Fibroblast of lung (primary cell): ENCODE results near the gene PCAT6. TPM values are rescaled to one million over a fixed set of nuclear protein-coding genes. Genes with fewer than 3 reads are reported as not detected.

Experiments used
- DNase-seq, 2 donors: peaks; one replicate each; pipeline versions ENCODE4 v3.0.0 to v3.0.0-alpha.2; 2010; ENCODE audit warnings: low read depth in 2 of 2
- H2AFZ ChIP-seq: 2 replicates; pipeline ENCODE4 v1.5.1; 2012; ENCODE audit warnings: low read length, control low read depth, inconsistent platforms
- H3K27ac ChIP-seq: 2 replicates; pipeline ENCODE4 v1.5.1; 2011; ENCODE audit warnings: low read length, control low read depth; ENCODE audit not compliant: insufficient read depth
- H3K27me3 ChIP-seq: 2 replicates; pipeline ENCODE4 v1.5.1; 2011; ENCODE audit warnings: mild to moderate bottlenecking, low read length; ENCODE audit not compliant: control insufficient read depth, insufficient read depth
- H3K36me3 ChIP-seq: 2 replicates; pipeline ENCODE4 v1.5.1; 2011; ENCODE audit warnings: low read length; ENCODE audit not compliant: control insufficient read depth, insufficient read depth
- H3K4me1 ChIP-seq: 2 replicates; pipeline ENCODE4 v1.5.1; 2011; ENCODE audit warnings: low read length; ENCODE audit not compliant: control insufficient read depth, insufficient read depth; ENCODE audit errors: extremely low read depth
- H3K4me2 ChIP-seq: 2 replicates; pipeline ENCODE4 v1.5.1; 2011; ENCODE audit warnings: low read length, control low read depth; ENCODE audit not compliant: insufficient read depth; ENCODE audit errors: extremely low read depth
- H3K4me3 ChIP-seq, 4 experiments: fragments of 200-600 bp in 1 of 4; sonication (generic) in 1 of 4; replicated peaks in 1 of 4; 2 replicates each; pipeline ENCODE4 v1.5.1; 2011 to 2016; ENCODE audit warnings: low read length in 4 of 4, low read depth in 3 of 4, mild to moderate bottlenecking in 3 of 4, control low read depth in 2 of 4, inconsistent platforms in 1 of 4, mixed read lengths in 1 of 4; ENCODE audit not compliant: insufficient read depth in 1 of 4; ENCODE audit errors: control extremely low read depth in 1 of 4
- H3K79me2 ChIP-seq: 2 replicates; pipeline ENCODE4 v1.5.1; 2012; ENCODE audit warnings: mild to moderate bottlenecking, low read length, inconsistent platforms; ENCODE audit not compliant: control insufficient read depth, insufficient read depth
- H3K9ac ChIP-seq: 2 replicates; pipeline ENCODE4 v1.5.1; 2011; ENCODE audit warnings: mild to moderate bottlenecking, low read length, control low read depth; ENCODE audit not compliant: insufficient read depth
- H3K9me3 ChIP-seq: 2 replicates; pipeline ENCODE4 v1.5.1; 2012; ENCODE audit warnings: low read depth, low read length; ENCODE audit not compliant: control insufficient read depth, insufficient read depth
- H4K20me1 ChIP-seq: 2 replicates; pipeline ENCODE4 v1.5.1; 2011; ENCODE audit warnings: low read length; ENCODE audit not compliant: control insufficient read depth, insufficient read depth; ENCODE audit errors: extremely low read depth
- CTCF ChIP-seq, 2 donors: IDR thresholded peaks in 1 of 2; conservative IDR thresholded peaks in 1 of 2; 1 replicate in 1 of 2; 2 replicates in 1 of 2; pipeline ENCODE4 v1.5.1; 2011 to 2012; ENCODE audit warnings: low read length in 2 of 2, control low read depth in 1 of 2, inconsistent platforms in 1 of 2, low read depth in 1 of 2, mild to moderate bottlenecking in 1 of 2
- EZH2 ChIP-seq: IDR thresholded peaks from 2 replicates; pipeline ENCODE4 v1.5.1; 2012; ENCODE audit warnings: low read length, control low read depth, mild to moderate bottlenecking; ENCODE audit errors: missing control alignments
- polyA plus RNA-seq, 2 donors: library from polyadenylated mRNA; depleted of rRNA in 1 of 2; stranded (reverse) in 1 of 2; unstranded in 1 of 2; fragments of >200 nt; gene quantifications; 2 replicates each; pipeline ENCODE4 v1.2.1, GENCODE V29; 2011 to 2012; ENCODE audit warnings: missing spikeins in 1 of 2
- total RNA-seq: library from RNA; depleted of rRNA; stranded (reverse); fragments of >200 nt; gene quantifications from 2 replicates; pipeline ENCODE4 v1.2.1, GENCODE V29; 2014

Gene PCAT6
- total and polyA plus RNA-seq, 2 donors (not counting 1 experiment from before 2014, with no cell fraction given) = 0.50 to 1.1 TPM

GRCh38 chr1:202796670-202797069, 14.1 kb upstream of the PCAT6 start:
- DNase-seq = no peak
- Histone ChIP-seq H3K4me2 (no peak overlapping the region), H3K27me3 (no peaks in the 10 kb centered on the region), H3K79me2 (peaks cover 73% of the 10 kb centered on the region), H3K36me3 (no peaks in the 10 kb centered on the region), H2AFZ (no peak overlapping the region), H3K9me3 (no peaks in the 10 kb centered on the region), H3K9ac (no peak overlapping the region), H4K20me1 (peaks cover 2% of the 10 kb centered on the region), H3K4me3 (no peak overlapping the region), H3K4me1 (no peaks in the 10 kb centered on the region), H3K27ac (no peak overlapping the region)
- no peak for TF ChIP-seq CTCF (conservative IDR thresholded peaks at IDR 0.05 in 1 of 2, IDR thresholded peaks at IDR 0.05 in 1 of 2; ENCODE audit: low read depth in 1 of 2, low read length in 2 of 2)
- TF ChIP-seq EZH2 = no peak

GRCh38 chr1:202798260-202798659, 12.5 kb upstream of the PCAT6 start:
- Histone ChIP-seq H3K9me3 (no peaks in the 10 kb centered on the region), H3K27ac (no peak overlapping the region), H3K4me1 (no peaks in the 10 kb centered on the region), H3K9ac (no peak overlapping the region), H4K20me1 (peaks cover 2% of the 10 kb centered on the region), H3K4me3 (no peak overlapping the region), H2AFZ (no peak overlapping the region), H3K4me2 (no peak overlapping the region), H3K36me3 (no peaks in the 10 kb centered on the region), H3K79me2 (peaks cover 76% of the 10 kb centered on the region), H3K27me3 (no peaks in the 10 kb centered on the region)
- TF ChIP-seq EZH2 (no peak), CTCF (conservative IDR thresholded peaks at IDR 0.05 in 1 of 2, IDR thresholded peaks at IDR 0.05 in 1 of 2; ENCODE audit: low read depth in 1 of 2, low read length in 2 of 2) (no peak)
- no peak for DNase-seq

GRCh38 chr1:202798792-202799331, 11.9 kb upstream of the PCAT6 start:
- Histone ChIP-seq H3K27ac (no peak overlapping the region), H3K27me3 (no peaks in the 10 kb centered on the region), H3K4me2 (no peak overlapping the region), H2AFZ (no peak overlapping the region), H3K4me1 (no peaks in the 10 kb centered on the region), H3K9me3 (no peaks in the 10 kb centered on the region), H3K79me2 (peaks cover 75% of the 10 kb centered on the region), H4K20me1 (peaks cover 2% of the 10 kb centered on the region), H3K4me3 (no peak overlapping the region), H3K9ac (no peak overlapping the region), H3K36me3 (no peaks in the 10 kb centered on the region)
- no peak for TF ChIP-seq CTCF (conservative IDR thresholded peaks at IDR 0.05 in 1 of 2, IDR thresholded peaks at IDR 0.05 in 1 of 2; ENCODE audit: low read depth in 1 of 2, low read length in 2 of 2)
- TF ChIP-seq EZH2 = no peak
- no peak for DNase-seq
